OCI-LY1 (cell line): ENCODE measurements around the gene CXCR5.

Experiments used
- H2AFZ ChIP-seq: fragments of 200-600 bp; sonication (generic), shearing (Covaris generic); 2 replicates; pipeline ENCODE4 v1.6.0; 2014; ENCODE audit warnings: antibody characterized with exemption, mild to moderate bottlenecking, low read length
- H3F3A ChIP-seq: fragments of 200-600 bp; sonication (generic), shearing (Covaris generic); 2 replicates; pipeline ENCODE4 v1.6.0; 2014; ENCODE audit warnings: mild to moderate bottlenecking, antibody characterized with exemption, low read length, moderate library complexity; ENCODE audit not compliant: insufficient read depth
- H3K27ac ChIP-seq: fragments of 200-600 bp; sonication (generic); 2 replicates; pipeline ENCODE4 v1.5.1; 2014; ENCODE audit warnings: low read length, mixed run types, mild to moderate bottlenecking, low read depth; ENCODE audit not compliant: poor library complexity, severe bottlenecking
- H3K27me3 ChIP-seq: fragments of 200-600 bp; sonication (generic); 2 replicates; pipeline ENCODE4 v1.6.0; 2014; ENCODE audit warnings: antibody characterized with exemption, mild to moderate bottlenecking, low read length, moderate library complexity; ENCODE audit not compliant: insufficient read depth
- H3K36me3 ChIP-seq: fragments of 200-600 bp; sonication (generic); 2 replicates; pipeline ENCODE4 v1.6.1; 2014; ENCODE audit warnings: mild to moderate bottlenecking, antibody characterized with exemption, low read length, moderate library complexity, mixed read lengths; ENCODE audit not compliant: insufficient read depth
- H3K4me1 ChIP-seq: fragments of 200-600 bp; sonication (generic); 2 replicates; pipeline ENCODE4 v1.5.1; 2014; ENCODE audit warnings: mild to moderate bottlenecking, low read length, moderate library complexity; ENCODE audit not compliant: insufficient read depth, severe bottlenecking
- H3K4me2 ChIP-seq: fragments of 200-600 bp; sonication (generic), shearing (Covaris generic); 2 replicates; pipeline ENCODE4 v1.6.1; 2014; ENCODE audit warnings: low read length
- H3K4me3 ChIP-seq: fragments of 200-600 bp; sonication (generic); 2 replicates; pipeline ENCODE4 v1.5.1; 2014; ENCODE audit warnings: low read length, low read depth, mild to moderate bottlenecking, mixed read lengths; ENCODE audit not compliant: poor library complexity, severe bottlenecking
- H3K79me2 ChIP-seq: fragments of 200-600 bp; shearing (Covaris generic); 2 replicates; pipeline ENCODE4 v1.6.1; 2016; ENCODE audit warnings: mixed run types, low read length, mixed read lengths; ENCODE audit not compliant: insufficient read depth
- H3K9ac ChIP-seq: fragments of 200-600 bp; sonication (generic), shearing (Covaris generic); 2 replicates; pipeline ENCODE4 v1.6.1; 2014; ENCODE audit warnings: mild to moderate bottlenecking, low read length, mixed read lengths
- H3K9me2 ChIP-seq: fragments of 200-600 bp; sonication (generic), shearing (Covaris generic); 2 replicates; pipeline ENCODE4 v1.6.1; 2014; ENCODE audit warnings: low read depth, mild to moderate bottlenecking, low read length, mixed read lengths
- H3K9me3 ChIP-seq: fragments of 200-600 bp; shearing (Covaris generic); 2 replicates; pipeline ENCODE4 v1.6.1; 2014; ENCODE audit warnings: low read length, mixed read lengths
- H4K20me1 ChIP-seq: fragments of 200-600 bp; sonication (generic), shearing (Covaris generic); 2 replicates; pipeline ENCODE4 v1.6.0; 2016; ENCODE audit warnings: mild to moderate bottlenecking, low read length; ENCODE audit not compliant: insufficient read depth
- EZH2 ChIP-seq: fragments of 200-600 bp; sonication (generic), shearing (Covaris generic); IDR thresholded peaks from 2 replicates; pipeline ENCODE4 v1.8.0; 2017; ENCODE audit warnings: borderline replicate concordance, mixed run types, mild to moderate bottlenecking, antibody characterized with exemption, low read length, moderate library complexity, mixed read lengths
- TF ChIP-seq, protein P1 (sequence below): fragments of 200-600 bp; sonication (generic), shearing (Covaris generic); IDR thresholded peaks from 2 replicates; pipeline ENCODE4 v1.5.1; 2017; ENCODE audit warnings: mild to moderate bottlenecking, antibody characterized with exemption, low read length, moderate library complexity, mixed read lengths

The CXCR5 gene

GRCh38 chr11:118888398-118888797 lies 4.7 kb downstream of the CXCR5 start:
- H3K79me2 ChIP-seq, result peaks cover 53% of the 10 kb centered on the region
- H4K20me1 ChIP-seq, result no peaks in the 10 kb centered on the region
- TF ChIP-seq EZH2, result no peak
- TF ChIP-seq, protein P1, sequence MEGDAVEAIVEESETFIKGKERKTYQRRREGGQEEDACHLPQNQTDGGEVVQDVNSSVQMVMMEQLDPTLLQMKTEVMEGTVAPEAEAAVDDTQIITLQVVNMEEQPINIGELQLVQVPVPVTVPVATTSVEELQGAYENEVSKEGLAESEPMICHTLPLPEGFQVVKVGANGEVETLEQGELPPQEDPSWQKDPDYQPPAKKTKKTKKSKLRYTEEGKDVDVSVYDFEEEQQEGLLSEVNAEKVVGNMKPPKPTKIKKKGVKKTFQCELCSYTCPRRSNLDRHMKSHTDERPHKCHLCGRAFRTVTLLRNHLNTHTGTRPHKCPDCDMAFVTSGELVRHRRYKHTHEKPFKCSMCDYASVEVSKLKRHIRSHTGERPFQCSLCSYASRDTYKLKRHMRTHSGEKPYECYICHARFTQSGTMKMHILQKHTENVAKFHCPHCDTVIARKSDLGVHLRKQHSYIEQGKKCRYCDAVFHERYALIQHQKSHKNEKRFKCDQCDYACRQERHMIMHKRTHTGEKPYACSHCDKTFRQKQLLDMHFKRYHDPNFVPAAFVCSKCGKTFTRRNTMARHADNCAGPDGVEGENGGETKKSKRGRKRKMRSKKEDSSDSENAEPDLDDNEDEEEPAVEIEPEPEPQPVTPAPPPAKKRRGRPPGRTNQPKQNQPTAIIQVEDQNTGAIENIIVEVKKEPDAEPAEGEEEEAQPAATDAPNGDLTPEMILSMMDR, result no peak

GRCh38 chr11:118889797-118890196 lies 6.1 kb downstream of the CXCR5 start:
- H3F3A ChIP-seq, result no peaks in the 10 kb centered on the region
- H2AFZ ChIP-seq, result no peak overlapping the region
- H3K27me3 ChIP-seq, result no peaks in the 10 kb centered on the region
- peak overlapping the region; percentile 99; the same call in 1 of the 2 replicates for H3K9ac ChIP-seq
- peak overlapping the region; percentile 95 for H3K4me2 ChIP-seq
- H3K27ac ChIP-seq, result peak overlapping the region; percentile 96
- H4K20me1 ChIP-seq, result no peaks in the 10 kb centered on the region
- peaks cover 85% of the 10 kb centered on the region for H3K36me3 ChIP-seq
- no peaks in the 10 kb centered on the region for H3K9me2 ChIP-seq
- TF ChIP-seq, protein P1, result no peak
- TF ChIP-seq EZH2, result no peak
- peak overlapping the region; percentile 97 for H3K4me3 ChIP-seq
- peaks cover 43% of the 10 kb centered on the region for H3K79me2 ChIP-seq
- no peaks in the 10 kb centered on the region for H3K9me3 ChIP-seq
- H3K4me1 ChIP-seq, result peaks cover 89% of the 10 kb centered on the region

More at GRCh38 chr11:118888398-118888797, 4.7 kb downstream of the CXCR5 start:
- no peaks in the 10 kb centered on the region for H3F3A ChIP-seq
- H3K27me3 ChIP-seq, result no peaks in the 10 kb centered on the region
- peak overlapping the region; percentile 96 for H3K27ac ChIP-seq
- H3K9ac ChIP-seq, result peak overlapping the region; percentile 99; the same call in 1 of the 2 replicates
- H3K9me2 ChIP-seq, result no peaks in the 10 kb centered on the region
- H3K9me3 ChIP-seq, result no peaks in the 10 kb centered on the region
- peak overlapping the region; percentile 97 for H3K4me3 ChIP-seq
- peak overlapping the region; percentile 95 for H3K4me2 ChIP-seq
- H3K36me3 ChIP-seq, result peaks cover 81% of the 10 kb centered on the region
- no peak overlapping the region for H2AFZ ChIP-seq
- peaks cover 77% of the 10 kb centered on the region for H3K4me1 ChIP-seq

GRCh38 chr11:118892514-118892913 lies 8.8 kb downstream of the CXCR5 start:
- Histone ChIP-seq H4K20me1 (no peaks in the 10 kb centered on the region), H2AFZ (no peak overlapping the region), H3K9me2 (no peaks in the 10 kb centered on the region), H3K27me3 (no peaks in the 10 kb centered on the region), H3K4me1 (peaks cover 100% of the 10 kb centered on the region), H3K4me3 (peak overlapping the region; percentile 43), H3K27ac (peak overlapping the region; percentile 96), H3K79me2 (peaks cover 16% of the 10 kb centered on the region), H3K36me3 (peaks cover 83% of the 10 kb centered on the region), H3K9me3 (no peaks in the 10 kb centered on the region), H3K9ac (peak overlapping the region; percentile 65; the same call in 1 of the 2 replicates), H3K4me2 (peak overlapping the region; percentile 78), H3F3A (no peaks in the 10 kb centered on the region)
- no peak for TF ChIP-seq EZH2
- TF ChIP-seq, protein P1, result no peak
